Right cardiac atrium (tissue), 5 donors: ENCODE measurements around the gene MOCS2. TPM values are rescaled to one million over a fixed set of nuclear protein-coding genes. Genes with fewer than 3 reads are reported as not detected.

Source experiments
- ATAC-seq, 2 donors: fragments of 200-7000 bp; cut with Tn5 transposase; one replicate each; pipeline versions ENCODE4 v1.8.0 to v1.9.1; 2020; ENCODE audit warnings: moderate library complexity in 2 of 2, mild to moderate bottlenecking in 1 of 2
- DNase-seq, 3 donors: peaks; one replicate each; pipeline ENCODE4 v3.0.0-alpha.2; 2020
- H3K27ac ChIP-seq: one replicate; pipeline ENCODE4 v1.5.1; 2013; ENCODE audit warnings: mild to moderate bottlenecking, low read length, control low read depth, moderate library complexity
- H3K27me3 ChIP-seq: one replicate; pipeline ENCODE4 v1.6.1; 2013; ENCODE audit not compliant: control insufficient read depth, insufficient read depth
- H3K4me1 ChIP-seq: one replicate; pipeline ENCODE4 v1.6.1; 2013; ENCODE audit warnings: low read length; ENCODE audit not compliant: control insufficient read depth, insufficient read depth
- H3K4me3 ChIP-seq: one replicate; pipeline ENCODE4 v1.5.1; 2013; ENCODE audit warnings: low read length, control low read depth
- H3K9me3 ChIP-seq: one replicate; pipeline ENCODE4 v1.6.1; 2013; ENCODE audit warnings: low read length; ENCODE audit not compliant: control insufficient read depth
- WGBS: extraction: QIAGEN DNeasy Blood & Tissue Kit; methylation state at CpG from one replicate; pipeline ENCODE4 v1.1.7; 2013; 5-methylcytosine and 5-hydroxymethylcytosine counted together
- intact Hi-C, 4 donors: fragments of 100-400 bp; cut with DNase I; formaldehyde crosslinking; loops; one replicate each; pipeline versions ENCODE4 v1.11.0 to v1.14.0; 2022 to 2023
- polyA plus RNA-seq: library from polyadenylated mRNA; stranded (reverse); fragments of 200-250 nt; gene quantifications from one replicate; pipeline ENCODE4 v1.2.3, GENCODE V29; 2013
- total RNA-seq, 4 donors: library from RNA; stranded (reverse); fragmentation: NEBNext Ultra II Directional; extraction: Animal tissue kit (Norgen Biotek cat#: 25700); gene quantifications; one replicate each; pipeline ENCODE4 v1.2.1, GENCODE V29; 2021
- donor health status: healthy with polysubstance abuse.
- donor health status: DM: no; HTN: yes; CAD: no.
- donor health status: DM: no; HTN: no; CAD: no.
- donor health status: DM: no; HTN: yes; CAD: no; lungs with severe emphysema.
- donor health status: DM: yes; HTN: yes; CAD: no.

MOCS2 gene
- total and polyA plus RNA-seq, 5 donors, result 77.9 to 124 (median 85.0) TPM

GRCh38 chr5:53095931-53096525, 13.5 kb downstream of the MOCS2 start:
- Histone ChIP-seq H3K4me1 (no peaks in the 10 kb centered on the region), H3K27ac (no peak overlapping the region), H3K27me3 (no peaks in the 10 kb centered on the region), H3K9me3 (no peaks in the 10 kb centered on the region), H3K4me3 (no peak overlapping the region)
- 10% methylated on average over 3 of the region's 3 CpGs for WGBS
- intact Hi-C loops, result loop anchor here (2.0 to 10.0 kb wide), 4 partner anchors 141 to 149 kb away; no protein-coding TSS in a partner anchor
- peak in 2 of 3 donors; percentile 37 to 51 for DNase-seq
- ATAC-seq, result peak in 1 of 2 donors; percentile 73

GRCh38 chr5:53095217-53095616, 14.3 kb downstream of the MOCS2 start:
- ATAC-seq (no peak), DNase-seq (peak in 1 of 3 donors; percentile 31)
- H3K27me3 ChIP-seq, result no peaks in the 10 kb centered on the region
- no peak overlapping the region for H3K4me3 ChIP-seq
- no peaks in the 10 kb centered on the region for H3K9me3 ChIP-seq
- H3K4me1 ChIP-seq, result no peaks in the 10 kb centered on the region
- WGBS, result 75% methylated on average over 7 of the region's 7 CpGs
- H3K27ac ChIP-seq, result no peak overlapping the region
- intact Hi-C loops, result loop anchor here in 3 of 4 donors (2.0 to 10.0 kb wide), 3 partner anchors 140 to 148 kb away; no protein-coding TSS in a partner anchor

- Histone ChIP-seq H3K27me3 (no peaks in the 10 kb centered on the region), H3K27ac (no peak overlapping the region), H3K4me3 (no peak overlapping the region), H3K4me1 (no peaks in the 10 kb centered on the region), H3K9me3 (no peaks in the 10 kb centered on the region)
- 70% methylated on average over 2 of the region's 2 CpGs for WGBS
- intact Hi-C loops, result loop anchor here in 1 of 4 donors (10.0 kb wide), 1 partner anchor 137 kb away; no protein-coding TSS in a partner anchor
- ATAC-seq (no peak), DNase-seq (no peak)
Measured at GRCh38 chr5:53092242-53092641, 17.3 kb downstream of the MOCS2 start.

- Histone ChIP-seq H3K27me3 (no peaks in the 10 kb centered on the region), H3K4me3 (no peak overlapping the region), H3K27ac (no peak overlapping the region), H3K4me1 (no peaks in the 10 kb centered on the region), H3K9me3 (no peaks in the 10 kb centered on the region)
- 58% methylated on average over 2 of the region's 2 CpGs for whole genome bisulfite sequencing
- intact Hi-C loops, result loop anchor here in 1 of 4 donors (10.0 kb wide), 1 partner anchor 136 kb away; no protein-coding TSS in a partner anchor
- DNase-seq, result no peak
- no peak for ATAC-seq
Measured at GRCh38 chr5:53091289-53091688, 18.3 kb downstream of the MOCS2 start.

GRCh38 chr5:53090229-53090628, 19.3 kb downstream of the MOCS2 start:
- 83% methylated on average over 5 of the region's 5 CpGs for WGBS
- DNase-seq, result no peak
- Histone ChIP-seq H3K4me1 (no peaks in the 10 kb centered on the region), H3K9me3 (no peaks in the 10 kb centered on the region), H3K4me3 (no peak overlapping the region), H3K27ac (no peak overlapping the region), H3K27me3 (no peaks in the 10 kb centered on the region)
- intact Hi-C loops, result loop anchor here in 1 of 4 donors (10.0 kb wide), 1 partner anchor 135 kb away; no protein-coding TSS in a partner anchor
- ATAC-seq, result no peak

- no peaks in the 10 kb centered on the region for H3K27me3 ChIP-seq
- H3K4me3 ChIP-seq, result no peak overlapping the region
- no peaks in the 10 kb centered on the region for H3K9me3 ChIP-seq
- WGBS, result 75% methylated on average over 4 of the region's 4 CpGs
- H3K27ac ChIP-seq, result no peak overlapping the region
- DNase-seq (no peak), ATAC-seq (no peak)
- intact Hi-C loops, result no loop called here
- no peaks in the 10 kb centered on the region for H3K4me1 ChIP-seq
Measured at GRCh38 chr5:53089481-53089991, 20.0 kb downstream of the MOCS2 start.

- no peaks in the 10 kb centered on the region for H3K27me3 ChIP-seq
- no peak overlapping the region for H3K4me3 ChIP-seq
- intact Hi-C loops, result no loop called here
- no peaks in the 10 kb centered on the region for H3K4me1 ChIP-seq
- H3K27ac ChIP-seq, result no peak overlapping the region
- DNase-seq (peak in 2 of 3 donors; percentile 48 to 60), ATAC-seq (peak; percentile 21 to 59)
- WGBS, result 87% methylated on average over 1 of the region's 1 CpG
- H3K9me3 ChIP-seq, result no peaks in the 10 kb centered on the region
Measured at GRCh38 chr5:53087621-53088121, 21.9 kb downstream of the MOCS2 start.

GRCh38 chr5:53087171-53087570, 22.4 kb downstream of the MOCS2 start:
- ATAC-seq (no peak), DNase-seq (no peak)
- intact Hi-C loops, result no loop called here
- WGBS, result 92% methylated on average over 1 of the region's 1 CpG
- H3K27me3 ChIP-seq, result no peaks in the 10 kb centered on the region
- no peak overlapping the region for H3K4me3 ChIP-seq
- no peaks in the 10 kb centered on the region for H3K9me3 ChIP-seq
- H3K4me1 ChIP-seq, result no peaks in the 10 kb centered on the region
- no peak overlapping the region for H3K27ac ChIP-seq

GRCh38 chr5:53084546-53085255, 24.9 kb downstream of the MOCS2 start:
- Histone ChIP-seq H3K4me3 (no peak overlapping the region), H3K27me3 (no peaks in the 10 kb centered on the region), H3K9me3 (no peaks in the 10 kb centered on the region), H3K27ac (no peak overlapping the region), H3K4me1 (no peaks in the 10 kb centered on the region)
- WGBS, result 59% methylated on average over 4 of the region's 4 CpGs
- DNase-seq (no peak), ATAC-seq (no peak)
- intact Hi-C loops, result no loop called here

GRCh38 chr5:53083927-53084326, 25.6 kb downstream of the MOCS2 start:
- no peak for DNase-seq
- H3K4me1 ChIP-seq, result no peaks in the 10 kb centered on the region
- no peaks in the 10 kb centered on the region for H3K27me3 ChIP-seq
- no peak overlapping the region for H3K4me3 ChIP-seq
- ATAC-seq, result no peak
- intact Hi-C loops, result no loop called here
- no peaks in the 10 kb centered on the region for H3K9me3 ChIP-seq
- H3K27ac ChIP-seq, result no peak overlapping the region

GRCh38 chr5:53080271-53080670, 29.3 kb downstream of the MOCS2 start:
- H3K27me3 ChIP-seq, result no peaks in the 10 kb centered on the region
- no peak for DNase-seq
- no peaks in the 10 kb centered on the region for H3K4me1 ChIP-seq
- H3K27ac ChIP-seq, result no peak overlapping the region
- ATAC-seq, result no peak
- H3K4me3 ChIP-seq, result no peak overlapping the region
- intact Hi-C loops, result no loop called here
- WGBS, result 87% methylated on average over 4 of the region's 4 CpGs
- H3K9me3 ChIP-seq, result no peaks in the 10 kb centered on the region
